ENCODE measurements around the gene PFKL. TPM values are rescaled to one million over a fixed set of nuclear protein-coding genes. Genes with fewer than 3 reads are reported as not detected.

PFKL gene
- total and polyA plus RNA-seq, 2 experiments from 2014 or later = 199 to 239 TPM

DNA sequence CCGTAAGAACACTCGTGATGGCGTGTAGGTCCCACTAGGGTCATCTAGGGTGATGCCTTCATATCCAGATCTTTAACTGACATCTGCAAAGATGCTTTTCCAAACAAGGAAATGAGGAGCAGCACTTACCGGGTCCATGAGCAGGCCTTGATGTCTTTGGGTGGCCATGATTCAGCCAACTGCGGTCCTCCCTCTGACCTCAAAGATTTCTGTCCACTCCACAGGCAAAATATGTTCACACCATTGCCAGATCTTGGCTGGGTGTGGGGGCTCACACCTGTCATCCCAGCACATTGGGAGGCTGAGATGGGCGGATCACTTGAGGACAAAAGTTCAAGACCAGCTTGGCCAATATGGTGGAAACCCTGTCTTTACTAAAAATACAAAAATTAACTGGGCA is 71.7 kb downstream of the PFKL start:
- in situ Hi-C loops (cut with MboI) = no loop called here
- no peak for DNase-seq
- no peaks in the 10 kb centered on the region for H3K79me2 ChIP-seq (ENCODE audit: insufficient read depth)

GRCh38 chr21:44372616-44373015 is 72.8 kb downstream of the PFKL start:
- no peak for DNase-seq
- Histone ChIP-seq H2AFZ (no peak overlapping the region), H3K9ac (no peak overlapping the region), H3K4me1 (ENCODE audit: insufficient read depth) (no peaks in the 10 kb centered on the region), H3K4me3 (no peak overlapping the region), H3K36me3 (ENCODE audit: low read depth) (no peaks in the 10 kb centered on the region), H3K79me2 (ENCODE audit: insufficient read depth) (no peaks in the 10 kb centered on the region), H3K27me3 (replicated peaks; ENCODE audit: insufficient read depth) (no peaks in the 10 kb centered on the region; the same call in 1 of the 2 replicates), H3F3A (ENCODE audit: insufficient read depth) (no peaks in the 10 kb centered on the region), H3K9me3 (ENCODE audit: low read depth) (no peaks in the 10 kb centered on the region), H3K9me2 (ENCODE audit: insufficient read depth) (no peaks in the 10 kb centered on the region), H3K4me2 (ENCODE audit: unreplicated experiment) (no peak overlapping the region), H3K27ac (no peak overlapping the region), H4K20me1 (ENCODE audit: insufficient read depth) (no peaks in the 10 kb centered on the region)
- in situ Hi-C loops (cut with MboI) = no loop called here
- 40 to 44% methylated on average over 8 of the region's 8 CpGs for WGBS, 2 experiments (ENCODE audit: low coverage in 1 of 2, low lambda C conversion rate in 2 of 2, missing lambda C conversion rate in 2 of 2)
- TF ChIP-seq EZH2 (IDR thresholded peaks at IDR 0.05; ENCODE audit: insufficient read depth, poor library complexity, severe bottlenecking) (no peak), EZH2phosphoT487 (IDR thresholded peaks at IDR 0.05; ENCODE audit: insufficient read depth, low read depth) (no peak)

More for the DNA sequence above, 71.7 kb downstream of the PFKL start:
- H3F3A ChIP-seq (ENCODE audit: insufficient read depth) = no peaks in the 10 kb centered on the region
- no peaks in the 10 kb centered on the region for H3K9me3 ChIP-seq (ENCODE audit: low read depth)
- no peaks in the 10 kb centered on the region for H3K4me1 ChIP-seq (ENCODE audit: insufficient read depth)
- 66 to 72% methylated on average over 6 of the region's 6 CpGs for WGBS, 2 experiments (ENCODE audit: low coverage in 1 of 2, low lambda C conversion rate in 2 of 2, missing lambda C conversion rate in 2 of 2)
- no peak overlapping the region for H3K27ac ChIP-seq
- no peak overlapping the region for H3K9ac ChIP-seq
- no peaks in the 10 kb centered on the region; the same call in 1 of the 2 replicates for H3K27me3 ChIP-seq (replicated peaks; ENCODE audit: insufficient read depth)
- H3K4me2 ChIP-seq (ENCODE audit: unreplicated experiment) = no peak overlapping the region
- H2AFZ ChIP-seq = no peak overlapping the region
- H4K20me1 ChIP-seq (ENCODE audit: insufficient read depth) = no peaks in the 10 kb centered on the region
- H3K36me3 ChIP-seq (ENCODE audit: low read depth) = no peaks in the 10 kb centered on the region
- TF ChIP-seq EZH2 (IDR thresholded peaks at IDR 0.05; ENCODE audit: insufficient read depth, poor library complexity, severe bottlenecking) = no peak
- no peak for TF ChIP-seq EZH2phosphoT487 (IDR thresholded peaks at IDR 0.05; ENCODE audit: insufficient read depth, low read depth)
- no peak overlapping the region for H3K4me3 ChIP-seq
- H3K9me2 ChIP-seq (ENCODE audit: insufficient read depth) = no peaks in the 10 kb centered on the region

- no peaks in the 10 kb centered on the region for H3K79me2 ChIP-seq (ENCODE audit: insufficient read depth)
- no peak for DNase-seq
- no peaks in the 10 kb centered on the region for H3F3A ChIP-seq (ENCODE audit: insufficient read depth)
- no peak for TF ChIP-seq EZH2 (IDR thresholded peaks at IDR 0.05; ENCODE audit: insufficient read depth, poor library complexity, severe bottlenecking)
- TF ChIP-seq EZH2phosphoT487 (IDR thresholded peaks at IDR 0.05; ENCODE audit: insufficient read depth, low read depth) = no peak
- no peaks in the 10 kb centered on the region for H3K9me3 ChIP-seq (ENCODE audit: low read depth)
- no peak overlapping the region for H3K4me3 ChIP-seq
- H3K27me3 ChIP-seq (replicated peaks; ENCODE audit: insufficient read depth) = no peaks in the 10 kb centered on the region; the same call in 1 of the 2 replicates
- no peak overlapping the region for H2AFZ ChIP-seq
- WGBS, 2 experiments (ENCODE audit: low coverage in 1 of 2, low lambda C conversion rate in 2 of 2, missing lambda C conversion rate in 2 of 2) = 63 to 67% methylated on average over 23 to 24 of the region's 24 CpGs
- no peaks in the 10 kb centered on the region for H3K4me1 ChIP-seq (ENCODE audit: insufficient read depth)
- H3K9me2 ChIP-seq (ENCODE audit: insufficient read depth) = no peaks in the 10 kb centered on the region
- no peaks in the 10 kb centered on the region for H4K20me1 ChIP-seq (ENCODE audit: insufficient read depth)
- in situ Hi-C loops (cut with MboI) = no loop called here
- H3K9ac ChIP-seq = no peak overlapping the region
- no peak overlapping the region for H3K4me2 ChIP-seq (ENCODE audit: unreplicated experiment)
- H3K27ac ChIP-seq = no peak overlapping the region
- no peaks in the 10 kb centered on the region for H3K36me3 ChIP-seq (ENCODE audit: low read depth)
Measured at GRCh38 chr21:44374601-44375280, 74.9 kb downstream of the PFKL start.

DNA sequence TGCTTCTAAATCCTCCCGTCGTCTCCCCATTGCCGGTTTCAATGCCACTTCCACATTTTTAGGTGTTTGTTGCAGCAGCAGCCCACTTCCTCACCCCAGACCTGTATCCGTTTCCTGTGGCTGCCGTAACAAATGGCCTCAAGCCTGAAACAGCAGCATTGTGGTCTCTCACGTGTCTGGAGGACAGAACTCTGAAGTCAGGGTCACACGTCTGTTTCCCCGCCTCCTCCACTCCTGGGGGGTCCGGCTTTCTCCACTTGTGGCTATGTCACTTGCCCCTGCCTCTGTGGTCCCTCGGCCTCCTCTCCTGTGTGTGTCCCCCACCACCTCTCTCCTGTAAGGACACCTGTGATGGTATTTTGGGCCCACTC is 75.4 kb downstream of the PFKL start:
- no peak for DNase-seq
- 67 to 68% methylated on average over 10 of the region's 10 CpGs for WGBS, 2 experiments (ENCODE audit: low coverage in 1 of 2, low lambda C conversion rate in 2 of 2, missing lambda C conversion rate in 2 of 2)
- no peak for TF ChIP-seq EZH2 (IDR thresholded peaks at IDR 0.05; ENCODE audit: insufficient read depth, poor library complexity, severe bottlenecking)
- no peak for TF ChIP-seq EZH2phosphoT487 (IDR thresholded peaks at IDR 0.05; ENCODE audit: insufficient read depth, low read depth)

More for the DNA sequence above, 75.4 kb downstream of the PFKL start:
- H3K9ac ChIP-seq = no peak overlapping the region
- H3F3A ChIP-seq (ENCODE audit: insufficient read depth) = no peaks in the 10 kb centered on the region
- H3K9me2 ChIP-seq (ENCODE audit: insufficient read depth) = no peaks in the 10 kb centered on the region
- H2AFZ ChIP-seq = no peak overlapping the region
- H3K9me3 ChIP-seq (ENCODE audit: low read depth) = no peaks in the 10 kb centered on the region
- in situ Hi-C loops (cut with MboI) = no loop called here
- no peaks in the 10 kb centered on the region for H4K20me1 ChIP-seq (ENCODE audit: insufficient read depth)
- no peaks in the 10 kb centered on the region; the same call in 1 of the 2 replicates for H3K27me3 ChIP-seq (replicated peaks; ENCODE audit: insufficient read depth)
- H3K27ac ChIP-seq = no peak overlapping the region
- H3K4me1 ChIP-seq (ENCODE audit: insufficient read depth) = no peaks in the 10 kb centered on the region
- H3K79me2 ChIP-seq (ENCODE audit: insufficient read depth) = no peaks in the 10 kb centered on the region
- no peak overlapping the region for H3K4me2 ChIP-seq (ENCODE audit: unreplicated experiment)
- H3K4me3 ChIP-seq = no peak overlapping the region
- no peaks in the 10 kb centered on the region for H3K36me3 ChIP-seq (ENCODE audit: low read depth)
